ENCODE data around the gene HSD3B7.
A peak's percentile ranks its signal among the peaks of the same experiment; 100 is the strongest.

The HSD3B7 gene

GRCh38 chr16:31031276-31031675 lies 46.3 kb downstream of the HSD3B7 start:
- no peak for DNase-seq

GRCh38 chr16:31032736-31033708 lies 48.0 kb downstream of the HSD3B7 start, which contains the start of gene STX4:
Gene STX4, plus strand, starts transcription at chr16:31033558. Its CDS starts 248 bp downstream, at chr16:31033806.
- DNase-seq: peak; percentile 98

DNA sequence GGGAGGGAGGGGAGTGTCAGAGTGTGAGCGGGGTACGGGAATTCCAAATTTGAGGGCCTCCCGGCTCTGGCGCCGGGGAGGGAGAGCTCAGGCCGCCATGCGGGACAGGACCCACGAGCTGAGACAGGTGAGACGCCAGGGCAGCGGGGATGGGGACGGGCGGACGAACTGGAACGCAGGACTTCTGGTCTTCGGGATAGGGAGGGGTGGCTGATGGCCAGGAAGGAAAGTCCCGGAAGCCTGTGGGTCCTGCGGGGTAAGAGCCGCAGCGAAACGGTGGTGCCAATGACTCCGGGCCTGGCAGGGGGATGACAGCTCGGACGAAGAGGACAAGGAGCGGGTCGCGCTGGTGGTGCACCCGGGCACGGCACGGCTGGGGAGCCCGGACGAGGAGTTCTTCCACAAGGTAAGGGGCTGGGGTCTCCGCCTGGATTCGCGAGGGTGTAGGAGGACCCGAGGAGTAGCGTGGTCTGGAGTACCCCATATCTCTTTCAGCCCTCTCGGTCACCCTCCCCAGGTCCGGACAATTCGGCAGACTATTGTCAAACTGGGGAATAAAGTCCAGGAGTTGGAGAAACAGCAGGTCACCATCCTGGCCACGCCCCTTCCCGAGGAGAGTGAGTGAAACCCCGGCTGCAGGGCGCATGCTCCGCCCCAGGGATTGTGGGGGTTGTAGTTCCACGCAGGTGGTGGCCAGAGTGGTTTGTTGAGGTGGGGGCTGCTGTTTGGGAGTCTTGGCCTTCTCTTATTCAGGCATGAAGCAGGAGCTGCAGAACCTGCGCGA lies 48.9 kb downstream of the HSD3B7 start:
- peak; percentile 92 for DNase-seq

DNA sequence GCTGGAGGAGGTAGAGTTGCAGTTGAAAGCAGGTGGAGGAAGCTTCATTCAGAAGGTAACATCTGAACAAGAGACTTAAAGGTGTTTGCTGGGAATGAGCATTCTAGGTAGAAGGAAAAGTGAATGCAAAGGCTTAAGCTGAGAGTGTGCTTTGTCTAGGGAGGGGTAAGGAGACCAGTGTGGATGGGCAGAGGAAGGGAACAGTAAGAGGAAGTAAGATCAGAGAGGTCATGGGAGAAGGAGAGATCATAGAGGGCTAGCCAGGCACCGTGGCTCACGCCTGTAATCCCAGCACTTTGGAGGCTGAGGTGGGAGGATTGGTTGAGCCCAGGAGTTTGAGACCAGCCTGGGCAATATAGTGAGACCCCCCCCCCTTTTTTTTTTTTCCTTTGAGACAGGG lies 51.7 kb downstream of the HSD3B7 start:
- DNase-seq: no peak
